Stimulated activated CD8-positive, alpha-beta memory T cell treated with anti-CD3 and anti-CD28 coated beads, Interleukin-4, amount 100 ng/mL, for 1 hour (primary cell): ENCODE measurements around the gene C21orf58.

Experiments
- DNase-seq, 2 donors: peaks; one replicate each; pipeline ENCODE4 v3.0.0-alpha.2; 2020; ENCODE audit warnings: low read depth in 2 of 2, low spot score in 1 of 2

C21orf58 gene

DNA sequence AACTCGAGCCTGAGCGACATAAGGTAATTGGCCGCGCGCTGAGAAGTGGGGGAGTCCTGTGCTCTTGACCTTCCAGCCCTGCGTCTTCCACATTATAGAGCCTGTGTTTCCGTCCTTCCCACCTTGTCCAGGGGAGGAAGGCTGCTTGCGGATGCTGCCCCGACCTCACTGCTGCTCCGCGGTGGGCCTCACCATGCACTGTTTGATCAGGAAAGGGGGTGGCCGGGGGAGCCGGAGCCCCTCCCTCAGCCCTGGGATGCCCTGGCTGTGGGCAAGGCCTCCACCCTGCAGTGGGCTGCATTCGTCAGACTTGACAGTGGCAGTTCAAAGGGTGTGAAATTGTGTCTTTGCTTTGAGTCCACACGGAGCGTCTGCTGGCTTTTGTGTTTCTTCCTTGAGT, 30.4 kb upstream of the C21orf58 start:
- DNase-seq = no peak

DNA sequence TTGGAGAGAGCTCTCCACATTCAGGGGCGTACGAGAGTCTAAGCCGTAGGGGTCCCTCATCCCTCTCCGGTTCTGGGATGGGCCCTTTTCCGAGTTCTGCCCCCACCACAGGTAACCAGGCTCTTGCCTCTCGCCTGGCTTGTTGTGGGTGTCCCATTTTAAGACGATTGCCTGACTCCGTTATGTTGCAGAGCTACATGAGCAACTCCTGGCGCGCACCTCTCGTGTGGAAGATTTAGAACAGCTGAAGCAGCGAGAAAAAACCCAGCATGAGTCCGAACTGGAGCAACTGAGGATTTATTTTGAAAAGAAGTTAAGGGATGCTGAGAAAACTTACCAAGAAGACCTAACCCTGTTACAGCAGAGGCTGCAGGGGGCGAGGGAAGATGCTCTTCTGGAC, 29.2 kb upstream of the C21orf58 start:
- no peak for DNase-seq

GRCh38 chr21:46352164-46352515, 28.5 kb upstream of the C21orf58 start:
- no peak for DNase-seq

DNA sequence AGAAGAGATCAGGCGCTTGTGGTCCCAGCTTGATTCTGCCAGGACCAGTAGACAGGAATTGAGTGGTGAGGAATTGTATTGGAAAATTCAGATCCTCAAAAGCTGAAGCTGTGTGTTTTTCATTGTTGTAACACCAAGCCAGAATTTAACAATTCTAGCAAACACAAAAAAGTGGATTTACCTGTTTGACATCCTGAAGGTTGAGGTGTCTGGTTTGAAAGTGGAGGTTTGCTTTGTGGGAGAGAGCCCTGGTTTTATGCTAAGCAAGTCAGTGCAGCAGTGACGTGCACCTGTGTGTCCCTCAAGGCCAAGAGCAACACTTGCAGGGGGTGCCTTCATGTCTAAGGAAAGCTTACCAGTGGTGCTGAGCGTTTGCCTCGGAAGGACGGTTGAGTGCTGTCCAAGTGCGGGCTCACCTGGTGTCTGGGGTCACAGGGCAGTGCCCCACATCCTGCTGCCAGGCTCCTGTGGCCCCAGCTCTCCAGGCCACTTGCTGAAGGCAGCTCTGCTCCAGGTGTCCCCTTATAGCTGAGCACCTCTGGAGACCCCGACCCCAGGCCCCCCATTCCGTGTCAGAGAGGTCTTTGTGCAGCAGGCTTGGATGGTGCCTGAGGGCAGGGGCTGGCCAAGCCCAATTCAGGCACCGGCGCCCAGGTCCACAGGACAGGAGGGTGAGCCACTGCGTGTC, 27.9 kb upstream of the C21orf58 start:
- DNase-seq = no peak

GRCh38 chr21:46350981-46351380, 27.3 kb upstream of the C21orf58 start:
- DNase-seq = no peak

- no peak for DNase-seq
Observed at GRCh38 chr21:46350571-46350970, 26.9 kb upstream of the C21orf58 start.

DNA sequence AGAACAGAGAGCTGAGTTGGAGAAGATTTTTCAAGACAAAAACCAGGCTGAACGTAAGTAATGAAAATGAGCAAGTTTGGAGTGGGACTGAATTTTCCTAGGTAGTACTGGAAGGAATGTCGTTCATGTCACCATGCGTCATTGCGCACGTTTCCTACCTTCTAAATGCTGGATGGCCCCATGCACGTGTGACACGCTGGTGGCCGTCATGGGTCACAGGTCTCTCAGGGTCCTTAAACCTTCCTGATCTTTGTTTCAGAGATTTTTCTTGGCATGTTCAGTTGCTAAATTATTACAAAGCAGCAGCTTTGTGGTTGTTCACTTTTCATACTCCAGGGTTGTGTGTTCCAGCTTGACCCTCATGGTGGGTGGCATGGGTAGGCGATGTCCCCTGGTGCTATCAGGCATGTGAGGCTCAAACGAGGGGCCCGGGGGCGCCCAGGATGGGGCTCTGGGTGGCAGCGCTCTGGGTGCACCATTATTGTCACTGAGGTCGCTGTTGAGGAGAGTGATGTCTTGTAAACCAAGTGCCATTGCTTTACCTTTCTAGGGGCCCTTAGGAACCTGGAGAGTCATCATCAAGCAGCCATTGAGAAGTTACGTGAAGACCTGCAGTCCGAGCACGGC, 25.6 kb upstream of the C21orf58 start:
- DNase-seq = no peak

GRCh38 chr21:46347791-46348381, 24.2 kb upstream of the C21orf58 start:
- no peak for DNase-seq

GRCh38 chr21:46347203-46347550, 23.5 kb upstream of the C21orf58 start:
- DNase-seq = no peak

GRCh38 chr21:46346296-46347202, 22.9 kb upstream of the C21orf58 start:
- DNase-seq = no peak

GRCh38 chr21:46345861-46346260, 22.2 kb upstream of the C21orf58 start:
- DNase-seq = no peak

- no peak for DNase-seq
Observed at GRCh38 chr21:46344219-46344915, 20.7 kb upstream of the C21orf58 start.

GRCh38 chr21:46340998-46341397, 17.3 kb upstream of the C21orf58 start:
- DNase-seq = no peak

DNA sequence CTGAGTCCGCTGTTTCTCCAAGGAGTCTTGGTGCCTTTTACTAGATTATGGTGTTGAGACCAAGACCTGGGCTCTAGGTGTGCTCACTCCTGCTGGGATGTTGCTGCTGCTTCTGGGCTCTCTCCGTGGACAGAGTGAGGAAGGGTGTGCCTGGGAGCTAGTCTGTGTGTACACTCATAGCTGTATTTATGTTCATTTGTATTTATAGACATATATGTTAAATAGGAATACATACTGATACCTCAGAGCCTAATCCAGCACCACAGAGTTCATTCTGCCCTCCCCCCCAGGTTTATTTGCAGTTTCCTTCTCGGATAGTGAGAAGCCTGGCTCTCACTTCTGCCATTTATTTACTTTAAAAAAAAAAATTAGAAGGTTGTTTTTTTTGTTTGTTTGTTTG, 12.9 kb upstream of the C21orf58 start:
- DNase-seq = no peak

DNA sequence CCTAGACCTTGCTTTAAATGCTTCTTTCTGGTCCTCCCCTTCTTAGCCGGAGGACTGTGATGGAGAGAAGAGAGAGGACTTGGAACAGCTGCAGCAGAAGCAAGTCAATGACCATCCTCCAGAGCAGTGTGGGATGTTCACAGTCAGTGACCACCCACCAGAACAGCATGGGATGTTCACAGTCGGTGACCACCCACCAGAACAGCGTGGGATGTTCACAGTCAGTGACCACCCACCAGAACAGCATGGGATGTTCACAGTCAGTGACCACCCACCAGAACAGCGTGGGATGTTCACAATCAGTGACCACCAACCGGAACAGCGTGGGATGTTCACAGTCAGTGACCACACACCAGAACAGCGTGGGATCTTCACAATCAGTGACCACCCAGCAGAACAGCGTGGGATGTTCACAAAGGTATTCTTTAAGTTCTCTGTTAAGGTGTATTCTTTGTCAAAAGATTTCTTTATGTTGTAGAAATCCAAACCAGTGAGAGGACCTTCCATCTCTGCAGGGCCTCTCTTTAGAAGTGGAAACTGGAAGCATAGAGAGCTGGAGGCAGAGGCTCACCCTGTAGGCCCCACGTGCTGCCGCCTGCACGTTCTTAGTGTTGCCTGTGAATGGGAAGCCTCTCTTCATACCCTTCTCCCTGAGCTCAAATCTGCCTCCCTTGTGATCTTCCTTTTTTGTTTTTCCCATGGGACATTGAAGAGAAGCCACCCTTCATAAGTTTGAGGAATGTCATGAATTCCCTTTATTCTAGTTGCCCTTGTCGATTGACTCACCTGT, 10.9 kb upstream of the C21orf58 start:
- no peak for DNase-seq

GRCh38 chr21:46329796-46330195, 6.1 kb upstream of the C21orf58 start:
- no peak for DNase-seq

DNA sequence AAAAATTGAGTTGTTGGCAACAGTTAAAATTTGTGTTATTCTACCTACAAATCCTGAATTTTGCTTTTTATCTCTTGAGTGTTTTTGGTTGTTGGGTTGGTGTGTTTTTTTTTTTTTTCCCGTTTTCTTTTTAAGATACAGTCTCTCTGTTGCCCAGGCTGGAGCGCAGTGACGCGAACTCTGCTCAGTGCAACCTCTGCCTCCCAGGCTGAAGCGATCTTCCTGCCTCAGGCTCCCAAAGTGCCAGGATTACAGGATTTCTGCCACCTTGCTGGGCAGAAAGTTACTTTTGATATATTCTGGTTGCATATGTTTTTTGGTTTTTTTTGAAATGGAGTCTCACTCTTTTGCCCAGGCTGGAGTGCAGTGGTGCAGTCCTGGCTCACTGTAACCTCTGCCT, 4.5 kb upstream of the C21orf58 start:
- DNase-seq = no peak

DNA sequence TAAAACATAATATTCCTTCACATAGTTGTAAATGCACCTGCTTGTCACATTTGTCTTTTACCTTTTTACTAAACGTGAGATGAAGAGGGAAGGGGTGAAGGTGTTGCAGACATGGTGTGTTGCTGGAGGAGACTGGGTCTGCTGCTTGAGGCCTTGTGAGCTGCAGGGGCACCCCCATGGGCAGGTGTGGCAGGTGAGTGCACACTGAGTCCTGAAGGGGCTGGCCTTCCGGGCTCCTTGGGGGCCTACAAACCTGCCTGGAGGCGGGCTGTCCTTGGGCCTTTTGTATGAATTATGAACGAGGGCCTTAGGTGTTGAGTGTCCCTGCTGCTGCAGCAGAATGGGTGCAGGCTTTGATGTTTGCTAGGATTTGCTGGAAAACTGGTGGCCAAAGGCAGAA, 4.0 kb upstream of the C21orf58 start:
- no peak for DNase-seq

GRCh38 chr21:46326110-46326703, 2.5 kb upstream of the C21orf58 start:
- no peak for DNase-seq
